ENCODE results near the gene OR56A3. TPM values are rescaled to one million over a fixed set of nuclear protein-coding genes. Genes with fewer than 3 reads are reported as not detected.

Gene OR56A3
- total and polyA plus RNA-seq, 2 of the 4 experiments (the other 2 are of a cell fraction) = not detected

- ATAC-seq (ENCODE audit: low read depth) (no peak), DNase-seq (no peak)
- H2AK5ac ChIP-seq (ENCODE audit: low read depth, low read length) = no peak within 1 kb of the TSS
- no peak within 1 kb of the TSS for H2BK120ac ChIP-seq (ENCODE audit: low read depth, low read length)
- H3K36me3 ChIP-seq (ENCODE audit: control insufficient read depth, insufficient read depth, low read length) = no peaks in the 10 kb centered on the region
- no peak within 1 kb of the TSS for H3K4me2 ChIP-seq (ENCODE audit: low read depth, low read length)
- H3K9ac ChIP-seq (ENCODE audit: low read depth, low read length) = no peak within 1 kb of the TSS
- no peak within 1 kb of the TSS for H4K91ac ChIP-seq (ENCODE audit: insufficient read depth, low read depth, low read length)
- no peaks in the 10 kb centered on the region for H3K27me3 ChIP-seq (ENCODE audit: control insufficient read depth, insufficient read depth, low read length)
- dilution Hi-C loops (cut with HindIII; ENCODE audit: low sequenced_read_pairs, unreplicated experiment) (no loop called here), in situ Hi-C loops (cut with MboI; ENCODE audit: low sequenced_read_pairs) (no loop called here), intact Hi-C loops (cut with micrococcal nuclease) (loop anchor here (5.0 to 10.0 kb wide), 2 partner anchors 554 to 756 kb away; no protein-coding TSS in a partner anchor)
- no peak within 1 kb of the TSS for H2BK20ac ChIP-seq (ENCODE audit: low read depth, low read length)
- ChIA-PET CTCF (no interaction called here), POLR2A (ENCODE audit: unreplicated experiment) (no interaction called here)
- H2BK15ac ChIP-seq (ENCODE audit: low read depth, low read length) = no peak within 1 kb of the TSS
- H3K27ac ChIP-seq (ENCODE audit: insufficient read depth, low read length) = no peak within 1 kb of the TSS
- H3K23ac ChIP-seq (ENCODE audit: low read depth, low read length) = no peak within 1 kb of the TSS
- no TSS peak for BruUV-seq (replicated peaks)
- no peak within 1 kb of the TSS for H2BK5ac ChIP-seq (ENCODE audit: low read depth, low read length, poor library complexity, severe bottlenecking)
- TF ChIP-seq BHLHE40 (IDR thresholded peaks at IDR 0.05; ENCODE audit: low read depth, low read length) (no peak), NFE2L2 (IDR thresholded peaks at IDR 0.05; ENCODE audit: low read depth, low read length) (no peak), SMC3 (IDR thresholded peaks at IDR 0.05; ENCODE audit: low read depth, low read length) (no peak), ELK1 (IDR thresholded peaks at IDR 0.05; ENCODE audit: borderline replicate concordance, low read depth, low read length) (no peak), POLR2A (IDR thresholded peaks at IDR 0.05; ENCODE audit: low read depth, low read length) (no peak), MAZ (IDR thresholded peaks at IDR 0.05; ENCODE audit: borderline replicate concordance, low read depth, low read length) (no peak), RFX5 (IDR thresholded peaks at IDR 0.05; ENCODE audit: low read depth, low read length) (no peak), CHD1 (IDR thresholded peaks at IDR 0.05; ENCODE audit: low read depth, low read length) (no peak), MAFK (IDR thresholded peaks at IDR 0.05; ENCODE audit: low read depth, low read length) (no peak), USF2 (IDR thresholded peaks at IDR 0.05; ENCODE audit: low read depth, low read length) (no peak), RAD21 (IDR thresholded peaks at IDR 0.05; ENCODE audit: low read length) (no peak), MXI1 (IDR thresholded peaks at IDR 0.05; ENCODE audit: borderline replicate concordance, low read depth, low read length) (no peak), RCOR1 (IDR thresholded peaks at IDR 0.05; ENCODE audit: insufficient replicate concordance, low read length) (no peak), CEBPB (IDR thresholded peaks at IDR 0.05; ENCODE audit: low read depth, low read length) (no peak), CTCF (conservative IDR thresholded peaks at IDR 0.05; ENCODE audit: low read depth, low read length) (no peak), FOS (IDR thresholded peaks at IDR 0.05; ENCODE audit: low read depth, low read length) (no peak)
- H3K18ac ChIP-seq (ENCODE audit: low read depth, low read length) = no peak within 1 kb of the TSS
- H2AK9ac ChIP-seq (replicated peaks; ENCODE audit: low read depth, low read length, poor library complexity) = no peak within 1 kb of the TSS
- H3K14ac ChIP-seq (replicated peaks; ENCODE audit: low read depth, low read length) = no peak within 1 kb of the TSS
- H2AFZ ChIP-seq (replicated peaks; ENCODE audit: low read length, poor library complexity) = no peak within 1 kb of the TSS
- no peaks in the 10 kb centered on the region for H3K79me1 ChIP-seq (ENCODE audit: low read depth in 1 of 2, low read length in 2 of 2)
- no peak within 1 kb of the TSS for H3K4me3 ChIP-seq (ENCODE audit: insufficient read depth, low read depth, low read length)
- no peaks in the 10 kb centered on the region for H3K9me1 ChIP-seq (ENCODE audit: insufficient read depth, low read length)
- H3K4me1 ChIP-seq (ENCODE audit: control insufficient read depth, insufficient read depth, low read length) = no peaks in the 10 kb centered on the region
- H4K5ac ChIP-seq (ENCODE audit: low read depth, low read length) = no peak within 1 kb of the TSS
- H4K20me1 ChIP-seq (ENCODE audit: insufficient read depth, low read length) = no peaks in the 10 kb centered on the region
- no peak within 1 kb of the TSS for H4K8ac ChIP-seq (ENCODE audit: low read depth in 2 of 2, low read length in 2 of 2)
- H3K4ac ChIP-seq (ENCODE audit: low read depth, low read length) = no peak within 1 kb of the TSS
- H3K9me3 ChIP-seq (ENCODE audit: control insufficient read depth, insufficient read depth, low read length) = peaks cover 10% of the 10 kb centered on the region
- no peak within 1 kb of the TSS for H3K56ac ChIP-seq (ENCODE audit: extremely low read depth, insufficient read depth, low read length)
Observed at GRCh38 chr11:5968394-5968793, 26.3 kb downstream of the OR56A3 start, which contains the start of gene OR56A5. Gene OR56A5 (minus strand): TSS chr11:5968494. CDS start chr11:5968494, 0 bp downstream.
